Testis (tissue), 3 donors: ENCODE measurements around the gene IFNA7. TPM values are rescaled to one million over a fixed set of nuclear protein-coding genes. Genes with fewer than 3 reads are reported as not detected.
"Not testable (repeated sequence)": the region's sequence is repeated elsewhere in the genome, so short reads cannot be mapped to it uniquely, and the experiment has no call there.

Source experiments
- DNase-seq: peaks from one replicate; pipeline ENCODE4 v3.0.0-alpha.2; 2019
- H3K27ac ChIP-seq, 2 donors: fragments of 200-600 bp; sonication (generic); one replicate each; pipeline ENCODE4 v1.5.1; 2019
- H3K27me3 ChIP-seq: fragments of 200-600 bp; sonication (generic); one replicate; pipeline ENCODE4 v1.5.1; 2019
- H3K36me3 ChIP-seq: fragments of 200-600 bp; sonication (generic); one replicate; pipeline ENCODE4 v1.5.1; 2017; ENCODE audit warnings: low read depth; ENCODE audit errors: missing control alignments
- H3K4me1 ChIP-seq: fragments of 200-600 bp; sonication (generic); one replicate; pipeline ENCODE4 v1.5.1; 2019
- H3K4me3 ChIP-seq, 2 donors: fragments of 200-600 bp; sonication (generic); one replicate each; pipeline ENCODE4 v1.5.1; 2017 to 2019
- H3K9me3 ChIP-seq: fragments of 200-600 bp; sonication (generic); one replicate; pipeline ENCODE4 v1.5.1; 2017
- POLR2A ChIP-seq: fragments of 450-650 bp; IDR thresholded peaks from one replicate; pipeline ENCODE4 v1.6.1; 2017; ENCODE audit warnings: antibody characterized with exemption, mild to moderate bottlenecking, moderate library complexity
- WGBS, 2 donors: methylation state at CpG; one replicate each; pipeline ENCODE4 v1.1.5; 2018; 5-methylcytosine and 5-hydroxymethylcytosine counted together
- intact Hi-C: fragments of 100-400 bp; cut with DNase I; formaldehyde crosslinking; loops from one replicate; pipeline ENCODE4 v1.15.1; 2023; ENCODE audit warnings: low total_unique reads
- polyA plus RNA-seq: library from polyadenylated mRNA; stranded (reverse); fragments of 350-450 nt; fragmentation: Illumina TruSeq; extraction: RNeasy Lipid Tissue Mini Kit (QIAGEN cat#74804); gene quantifications from one replicate; pipeline ENCODE4 v1.2.3, GENCODE V29; 2014; ENCODE audit warnings: low read depth, low replicate concordance; ENCODE audit not compliant: insufficient read depth
- total RNA-seq, 2 donors: library from RNA; depleted of rRNA; stranded (reverse); fragments of >200 nt; gene quantifications; one replicate each; pipeline ENCODE4 v1.2.3, GENCODE V29; 2016
- TF ChIP-seq, protein P1 (sequence below), 3 experiments: fragments of 450-650 bp in 2 of 3; fragments of 200-600 bp in 1 of 3; sonication (generic) in 1 of 3; IDR thresholded peaks; one replicate each; pipeline ENCODE4 v1.5.1; 2016 to 2019; ENCODE audit warnings: antibody characterized with exemption in 3 of 3, mild to moderate bottlenecking in 2 of 3, moderate library complexity in 1 of 3

Gene IFNA7
- total and polyA plus RNA-seq, 3 donors from 2014 or later, result not detected

DNA sequence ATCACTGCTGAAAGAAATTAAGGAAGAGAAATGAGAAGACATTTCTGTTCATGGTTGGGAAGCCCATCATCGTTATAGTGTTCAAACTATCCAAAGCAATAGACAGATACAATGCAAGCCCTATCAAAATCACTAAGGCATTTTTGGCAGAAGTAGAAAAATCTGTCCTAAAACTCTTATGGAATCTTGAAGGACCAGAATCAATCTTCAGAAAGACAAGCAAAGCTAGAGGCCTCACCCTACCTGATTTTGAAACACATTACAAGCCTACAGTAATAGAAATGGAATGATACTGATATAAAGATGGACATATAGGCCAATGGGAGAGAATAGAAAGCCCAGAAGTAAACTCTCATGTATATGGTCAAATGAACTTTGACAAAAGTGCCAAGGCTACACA lies 30.7 kb downstream of the IFNA7 start:
- intact Hi-C loops, result no loop called here
- Histone ChIP-seq H3K4me1 (no peaks in the 10 kb centered on the region), H3K9me3 (no peaks in the 10 kb centered on the region), H3K27ac (no peak overlapping the region), H3K36me3 (no peaks in the 10 kb centered on the region), H3K27me3 (no peaks in the 10 kb centered on the region), H3K4me3 (no peak overlapping the region)
- DNase-seq, result no peak
- WGBS, 2 donors, result 81 to 86% methylated on average over 1 of the region's 1 CpG
- TF ChIP-seq, protein P1, sequence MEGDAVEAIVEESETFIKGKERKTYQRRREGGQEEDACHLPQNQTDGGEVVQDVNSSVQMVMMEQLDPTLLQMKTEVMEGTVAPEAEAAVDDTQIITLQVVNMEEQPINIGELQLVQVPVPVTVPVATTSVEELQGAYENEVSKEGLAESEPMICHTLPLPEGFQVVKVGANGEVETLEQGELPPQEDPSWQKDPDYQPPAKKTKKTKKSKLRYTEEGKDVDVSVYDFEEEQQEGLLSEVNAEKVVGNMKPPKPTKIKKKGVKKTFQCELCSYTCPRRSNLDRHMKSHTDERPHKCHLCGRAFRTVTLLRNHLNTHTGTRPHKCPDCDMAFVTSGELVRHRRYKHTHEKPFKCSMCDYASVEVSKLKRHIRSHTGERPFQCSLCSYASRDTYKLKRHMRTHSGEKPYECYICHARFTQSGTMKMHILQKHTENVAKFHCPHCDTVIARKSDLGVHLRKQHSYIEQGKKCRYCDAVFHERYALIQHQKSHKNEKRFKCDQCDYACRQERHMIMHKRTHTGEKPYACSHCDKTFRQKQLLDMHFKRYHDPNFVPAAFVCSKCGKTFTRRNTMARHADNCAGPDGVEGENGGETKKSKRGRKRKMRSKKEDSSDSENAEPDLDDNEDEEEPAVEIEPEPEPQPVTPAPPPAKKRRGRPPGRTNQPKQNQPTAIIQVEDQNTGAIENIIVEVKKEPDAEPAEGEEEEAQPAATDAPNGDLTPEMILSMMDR (IDR thresholded peaks at IDR 0.05), result no peak
- no peak for TF ChIP-seq POLR2A

DNA sequence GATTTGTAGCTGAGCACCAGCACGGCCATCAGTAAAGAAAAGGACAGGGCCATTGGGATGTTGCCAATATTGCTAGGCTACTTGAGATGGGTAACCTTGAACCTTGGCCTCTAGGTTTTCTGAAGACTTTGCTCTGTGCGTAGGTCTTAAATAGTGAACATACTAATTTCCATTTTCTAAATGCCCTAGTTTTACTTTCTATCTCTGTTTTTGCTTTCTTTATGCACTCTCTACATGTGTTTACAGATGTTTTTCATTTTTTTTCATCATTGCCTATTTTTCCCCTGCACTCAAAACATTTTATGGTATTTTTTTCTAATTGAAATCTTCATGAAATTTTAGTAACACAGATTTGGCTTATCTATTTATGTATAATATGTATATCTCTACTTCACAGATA lies 35.4 kb downstream of the IFNA7 start, which contains the start of gene IFNA21:
Gene IFNA21, minus strand, starts transcription at position 101 of the 400 bp plus-strand sequence. Its CDS starts 48 bp downstream, at position 53.
- H3K27ac ChIP-seq, intact Hi-C loops, H3K9me3 ChIP-seq, H3K4me3 ChIP-seq, H3K27me3 ChIP-seq, DNase-seq, H3K4me1 ChIP-seq, H3K36me3 ChIP-seq: not testable (repeated sequence)
- 35 to 61% methylated on average over 2 of the region's 2 CpGs for WGBS, 2 donors

DNA sequence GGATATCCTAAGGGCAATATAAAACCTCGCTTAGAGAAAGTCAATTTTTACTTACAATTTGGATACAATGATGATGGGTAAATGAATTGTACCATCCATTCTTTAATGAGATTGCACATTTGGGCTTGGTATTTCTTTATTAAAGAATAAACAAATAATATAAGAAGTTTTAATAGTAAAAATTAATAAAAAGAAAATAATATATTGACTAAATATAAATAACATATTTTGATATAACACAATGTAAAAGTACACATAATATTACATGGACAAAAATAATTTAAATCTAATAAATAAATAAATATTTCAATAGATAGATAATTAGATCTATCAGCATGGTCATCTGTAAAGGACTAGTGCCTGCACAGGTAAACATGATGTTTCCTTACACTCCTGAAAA lies 36.5 kb downstream of the IFNA7 start:
- WGBS, 2 donors, result 72 to 97% methylated on average over 1 of the region's 1 CpG
- H3K4me1 ChIP-seq, result no peaks in the 10 kb centered on the region
- H3K27ac ChIP-seq, result no peak overlapping the region
- no peaks in the 10 kb centered on the region for H3K27me3 ChIP-seq
- no peak for DNase-seq
- no peak overlapping the region for H3K4me3 ChIP-seq
- intact Hi-C loops, result no loop called here
- no peak for TF ChIP-seq POLR2A
- TF ChIP-seq, protein P1 (IDR thresholded peaks at IDR 0.05), result no peak
- no peaks in the 10 kb centered on the region for H3K36me3 ChIP-seq
- H3K9me3 ChIP-seq, result no peaks in the 10 kb centered on the region

DNA sequence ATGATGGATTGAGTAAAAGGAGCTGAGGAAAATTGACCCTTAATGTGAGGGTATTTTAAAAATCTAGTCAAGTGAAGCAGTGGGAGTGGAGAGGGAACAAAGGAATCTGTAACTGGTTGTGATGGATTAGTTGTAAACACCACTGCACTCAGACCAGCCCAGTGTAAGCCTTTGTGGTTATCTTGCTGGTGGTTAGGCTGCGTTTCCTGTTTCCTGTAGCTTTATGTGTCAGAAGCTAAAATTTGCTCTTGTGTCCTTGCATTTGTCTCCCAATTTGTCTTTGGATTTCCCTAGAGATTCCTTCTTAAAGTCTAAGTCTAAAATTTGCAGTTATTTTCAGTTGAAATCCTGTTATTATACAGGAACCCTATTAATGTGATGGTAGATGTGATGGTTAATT lies 41.8 kb downstream of the IFNA7 start:
- no peak overlapping the region for H3K4me3 ChIP-seq
- 33 to 73% methylated on average over 1 of the region's 1 CpG for WGBS, 2 donors
- no peaks in the 10 kb centered on the region for H3K27me3 ChIP-seq
- H3K9me3 ChIP-seq, result no peaks in the 10 kb centered on the region
- intact Hi-C loops, result no loop called here
- H3K36me3 ChIP-seq, result no peaks in the 10 kb centered on the region
- no peak overlapping the region for H3K27ac ChIP-seq
- TF ChIP-seq, protein P1 (IDR thresholded peaks at IDR 0.05), result no peak
- TF ChIP-seq POLR2A, result no peak
- DNase-seq, result no peak
- H3K4me1 ChIP-seq, result no peaks in the 10 kb centered on the region

DNA sequence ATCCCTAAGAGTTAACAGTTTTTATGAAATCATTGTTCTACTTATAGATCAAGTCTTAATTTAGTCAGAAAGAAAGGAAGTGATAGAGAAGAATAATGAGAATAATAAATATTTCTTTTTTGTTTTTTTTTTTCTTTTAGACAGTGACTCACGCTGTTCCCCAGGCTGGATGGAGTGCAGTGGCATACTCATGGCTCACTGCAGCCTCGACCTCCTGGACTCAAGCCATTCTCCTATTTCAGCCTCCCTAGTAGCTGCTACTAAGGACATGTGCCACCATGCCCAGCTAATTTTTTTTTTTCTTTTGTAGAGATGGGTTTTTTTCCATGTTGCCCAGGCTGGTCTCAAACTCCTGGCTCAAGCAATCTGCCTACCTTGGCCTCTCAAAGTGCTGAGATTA lies 46.5 kb downstream of the IFNA7 start:
- H3K27ac ChIP-seq, result no peak overlapping the region
- no peak for DNase-seq
- H3K36me3 ChIP-seq, result no peaks in the 10 kb centered on the region
- H3K27me3 ChIP-seq, result no peaks in the 10 kb centered on the region
- H3K4me3 ChIP-seq, result no peak overlapping the region
- H3K9me3 ChIP-seq, result no peaks in the 10 kb centered on the region
- H3K4me1 ChIP-seq, result no peaks in the 10 kb centered on the region
- TF ChIP-seq, protein P1 (IDR thresholded peaks at IDR 0.05), result no peak
- no peak for TF ChIP-seq POLR2A
- intact Hi-C loops, result no loop called here
- WGBS, 2 donors, result 81 to 83% methylated on average over 2 of the region's 2 CpGs
